ENCODE data around the gene DEDD2. TPM values are rescaled to one million over a fixed set of nuclear protein-coding genes. Genes with fewer than 3 reads are reported as not detected.

DEDD2 gene
- polyA plus RNA-seq, 1 donor from 2014 or later: 69.9 TPM

GRCh38 chr19:42247640-42248199, 30.2 kb upstream of the DEDD2 start:
- H3K9ac ChIP-seq (ENCODE audit: low read length): no peak overlapping the region
- no peak overlapping the region for H3K4me2 ChIP-seq (ENCODE audit: low read length)
- no peak overlapping the region for H2AFZ ChIP-seq (ENCODE audit: low read depth, low read length)
- H4K20me1 ChIP-seq (ENCODE audit: insufficient read depth): no peaks in the 10 kb centered on the region
- H3K9me2 ChIP-seq (ENCODE audit: insufficient read depth, low read length): no peaks in the 10 kb centered on the region
- H3K27me3 ChIP-seq (ENCODE audit: insufficient read depth, low read depth, low read length): no peaks in the 10 kb centered on the region
- TF ChIP-seq EP300 (conservative IDR thresholded peaks at IDR 0.05; ENCODE audit: poor library complexity, severe bottlenecking) (no peak), POLR2AphosphoS5 (IDR thresholded peaks at IDR 0.05) (no peak), RAD21 (conservative IDR thresholded peaks at IDR 0.05) (no peak), REST (IDR thresholded peaks at IDR 0.05; ENCODE audit: borderline replicate concordance) (no peak), SMC3 (conservative IDR thresholded peaks at IDR 0.05; ENCODE audit: poor library complexity) (no peak), MXI1 (conservative IDR thresholded peaks at IDR 0.05; ENCODE audit: poor library complexity, severe bottlenecking) (no peak), TAF1 (IDR thresholded peaks at IDR 0.05; ENCODE audit: low read depth) (no peak), EZH2 (IDR thresholded peaks at IDR 0.05; ENCODE audit: borderline replicate concordance, insufficient read depth, low read length, poor library complexity, severe bottlenecking) (no peak)
- TF ChIP-seq, protein P1, sequence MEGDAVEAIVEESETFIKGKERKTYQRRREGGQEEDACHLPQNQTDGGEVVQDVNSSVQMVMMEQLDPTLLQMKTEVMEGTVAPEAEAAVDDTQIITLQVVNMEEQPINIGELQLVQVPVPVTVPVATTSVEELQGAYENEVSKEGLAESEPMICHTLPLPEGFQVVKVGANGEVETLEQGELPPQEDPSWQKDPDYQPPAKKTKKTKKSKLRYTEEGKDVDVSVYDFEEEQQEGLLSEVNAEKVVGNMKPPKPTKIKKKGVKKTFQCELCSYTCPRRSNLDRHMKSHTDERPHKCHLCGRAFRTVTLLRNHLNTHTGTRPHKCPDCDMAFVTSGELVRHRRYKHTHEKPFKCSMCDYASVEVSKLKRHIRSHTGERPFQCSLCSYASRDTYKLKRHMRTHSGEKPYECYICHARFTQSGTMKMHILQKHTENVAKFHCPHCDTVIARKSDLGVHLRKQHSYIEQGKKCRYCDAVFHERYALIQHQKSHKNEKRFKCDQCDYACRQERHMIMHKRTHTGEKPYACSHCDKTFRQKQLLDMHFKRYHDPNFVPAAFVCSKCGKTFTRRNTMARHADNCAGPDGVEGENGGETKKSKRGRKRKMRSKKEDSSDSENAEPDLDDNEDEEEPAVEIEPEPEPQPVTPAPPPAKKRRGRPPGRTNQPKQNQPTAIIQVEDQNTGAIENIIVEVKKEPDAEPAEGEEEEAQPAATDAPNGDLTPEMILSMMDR (IDR thresholded peaks at IDR 0.05; ENCODE audit: poor library complexity, severe bottlenecking): no peak
- H3K27ac ChIP-seq (ENCODE audit: low read length): no peak overlapping the region
- H3K4me3 ChIP-seq (ENCODE audit: low read length): no peak overlapping the region
- no peaks in the 10 kb centered on the region for H3K36me3 ChIP-seq (ENCODE audit: insufficient read depth, low read length)
- H3K9me3 ChIP-seq (ENCODE audit: low read length): no peaks in the 10 kb centered on the region
- peaks cover 11% of the 10 kb centered on the region for H3K79me2 ChIP-seq (replicated peaks; ENCODE audit: insufficient read depth, low read length)
- no peaks in the 10 kb centered on the region for H3F3A ChIP-seq (ENCODE audit: insufficient read depth, low read length, poor library complexity, severe bottlenecking)

GRCh38 chr19:42246922-42247639, 29.6 kb upstream of the DEDD2 start:
- Histone ChIP-seq H3K4me3 (ENCODE audit: low read length) (no peak overlapping the region), H3F3A (ENCODE audit: insufficient read depth, low read length, poor library complexity, severe bottlenecking) (no peaks in the 10 kb centered on the region), H4K20me1 (ENCODE audit: insufficient read depth) (no peaks in the 10 kb centered on the region), H3K9me2 (ENCODE audit: insufficient read depth, low read length) (no peaks in the 10 kb centered on the region), H3K9ac (ENCODE audit: low read length) (no peak overlapping the region), H3K27ac (ENCODE audit: low read length) (no peak overlapping the region), H3K79me2 (replicated peaks; ENCODE audit: insufficient read depth, low read length) (peaks cover 6% of the 10 kb centered on the region), H3K9me3 (ENCODE audit: low read length) (no peaks in the 10 kb centered on the region), H3K36me3 (ENCODE audit: insufficient read depth, low read length) (no peaks in the 10 kb centered on the region), H2AFZ (ENCODE audit: low read depth, low read length) (no peak overlapping the region), H3K27me3 (ENCODE audit: insufficient read depth, low read depth, low read length) (no peaks in the 10 kb centered on the region), H3K4me2 (ENCODE audit: low read length) (no peak overlapping the region)
- TF ChIP-seq MXI1 (conservative IDR thresholded peaks at IDR 0.05; ENCODE audit: poor library complexity, severe bottlenecking): no peak
- no peak for TF ChIP-seq REST (IDR thresholded peaks at IDR 0.05; ENCODE audit: borderline replicate concordance)
- no peak for TF ChIP-seq EP300 (conservative IDR thresholded peaks at IDR 0.05; ENCODE audit: poor library complexity, severe bottlenecking)
- TF ChIP-seq, protein P1 (IDR thresholded peaks at IDR 0.05; ENCODE audit: poor library complexity, severe bottlenecking): no peak
